RWPE2 (cell line): Measurements from ENCODE around the gene UCK1.

Source experiments
- ATAC-seq: fragments of 200-7000 bp; cut with Tn5 transposase; 3 replicates; pipeline ENCODE4 v1.9.1; 2021; ENCODE audit warnings: low read depth
- DNase-seq: peaks from one replicate; pipeline ENCODE4 v3.0.0-alpha.2; 2020; ENCODE audit warnings: low spot score
- H3K27ac ChIP-seq: fragments of 450-650 bp; 2 replicates; pipeline ENCODE4 v1.5.1; 2017; ENCODE audit warnings: mild to moderate bottlenecking; ENCODE audit not compliant: poor library complexity, severe bottlenecking
- H3K27me3 ChIP-seq: fragments of 250-450 bp; sonication (Bioruptor Pico); 2 replicates; pipeline ENCODE4 v1.5.1; 2021; ENCODE audit warnings: mild to moderate bottlenecking, moderate library complexity; ENCODE audit not compliant: insufficient read depth, poor library complexity, severe bottlenecking
- H3K36me3 ChIP-seq: fragments of 250-450 bp; sonication (Bioruptor Pico); 2 replicates; pipeline ENCODE4 v1.5.1; 2020; ENCODE audit warnings: low read depth, mild to moderate bottlenecking, moderate library complexity
- H3K4me1 ChIP-seq: fragments of 250-450 bp; sonication (Bioruptor Pico); 2 replicates; pipeline ENCODE4 v1.5.1; 2021; ENCODE audit warnings: mild to moderate bottlenecking, moderate library complexity; ENCODE audit not compliant: insufficient read depth, poor library complexity, severe bottlenecking
- H3K4me3 ChIP-seq: fragments of 250-450 bp; sonication (Bioruptor Pico); 2 replicates; pipeline ENCODE4 v1.5.1; 2021; ENCODE audit warnings: mild to moderate bottlenecking, moderate library complexity; ENCODE audit not compliant: severe bottlenecking
- H3K9me3 ChIP-seq: fragments of 250-450 bp; sonication (Bioruptor Pico); 2 replicates; pipeline ENCODE4 v1.5.1; 2021; ENCODE audit warnings: mild to moderate bottlenecking, moderate library complexity; ENCODE audit not compliant: severe bottlenecking
- CTCF ChIP-seq: fragments of 450-650 bp; IDR thresholded peaks from one replicate; pipeline ENCODE4 v1.5.1; 2017; ENCODE audit warnings: mild to moderate bottlenecking, moderate library complexity; ENCODE audit not compliant: poor library complexity, severe bottlenecking

Gene UCK1

GRCh38 chr9:131491001-131491710 lies 39.9 kb downstream of the UCK1 start:
- no peak overlapping the region for H3K27ac ChIP-seq
- no peak overlapping the region for H3K4me3 ChIP-seq
- ATAC-seq = no peak
- no peak for DNase-seq
- no peak for TF ChIP-seq CTCF
- H3K9me3 ChIP-seq = no peaks in the 10 kb centered on the region
- H3K36me3 ChIP-seq = peaks cover 95% of the 10 kb centered on the region
- no peaks in the 10 kb centered on the region for H3K4me1 ChIP-seq
- no peaks in the 10 kb centered on the region for H3K27me3 ChIP-seq

- TF ChIP-seq CTCF = no peak
- Histone ChIP-seq H3K4me3 (no peak overlapping the region), H3K4me1 (no peaks in the 10 kb centered on the region), H3K27me3 (no peaks in the 10 kb centered on the region), H3K27ac (no peak overlapping the region), H3K36me3 (peaks cover 94% of the 10 kb centered on the region), H3K9me3 (no peaks in the 10 kb centered on the region)
- no peak for ATAC-seq
- DNase-seq = no peak
Measured at GRCh38 chr9:131490514-131490913, 40.5 kb downstream of the UCK1 start.

GRCh38 chr9:131487621-131488031 lies 43.4 kb downstream of the UCK1 start:
- no peak for ATAC-seq
- H3K27ac ChIP-seq = no peak overlapping the region

GRCh38 chr9:131487001-131487400 lies 44.1 kb downstream of the UCK1 start:
- ATAC-seq = no peak
- Histone ChIP-seq H3K9me3 (no peaks in the 10 kb centered on the region), H3K4me3 (no peak overlapping the region), H3K27ac (no peak overlapping the region), H3K4me1 (no peaks in the 10 kb centered on the region), H3K36me3 (peaks cover 98% of the 10 kb centered on the region), H3K27me3 (no peaks in the 10 kb centered on the region)
- DNase-seq = no peak
- no peak for TF ChIP-seq CTCF

More at GRCh38 chr9:131487621-131488031, 43.4 kb downstream of the UCK1 start:
- Histone ChIP-seq H3K4me1 (no peaks in the 10 kb centered on the region), H3K27me3 (no peaks in the 10 kb centered on the region), H3K36me3 (peaks cover 98% of the 10 kb centered on the region), H3K4me3 (no peak overlapping the region), H3K9me3 (no peaks in the 10 kb centered on the region)
- no peak for DNase-seq
- no peak for TF ChIP-seq CTCF

GRCh38 chr9:131485728-131486422 lies 45.2 kb downstream of the UCK1 start:
- H3K27ac ChIP-seq = no peak overlapping the region
- no peaks in the 10 kb centered on the region for H3K27me3 ChIP-seq
- no peaks in the 10 kb centered on the region for H3K9me3 ChIP-seq
- H3K36me3 ChIP-seq = peaks cover 97% of the 10 kb centered on the region
- ATAC-seq (no peak), DNase-seq (no peak)
- no peak overlapping the region for H3K4me3 ChIP-seq
- no peak for TF ChIP-seq CTCF
- H3K4me1 ChIP-seq = no peaks in the 10 kb centered on the region
